SHP77 (cell line): ENCODE data around the gene LTB4R2.
A peak's percentile ranks its signal among the peaks of the same experiment; 100 is the strongest.

Experiments
- DNase-seq, 2 experiments: peaks; one replicate each; lab custom pipeline; 2025; lab: John Stamatoyannopoulos, UW

LTB4R2 gene

DNA sequence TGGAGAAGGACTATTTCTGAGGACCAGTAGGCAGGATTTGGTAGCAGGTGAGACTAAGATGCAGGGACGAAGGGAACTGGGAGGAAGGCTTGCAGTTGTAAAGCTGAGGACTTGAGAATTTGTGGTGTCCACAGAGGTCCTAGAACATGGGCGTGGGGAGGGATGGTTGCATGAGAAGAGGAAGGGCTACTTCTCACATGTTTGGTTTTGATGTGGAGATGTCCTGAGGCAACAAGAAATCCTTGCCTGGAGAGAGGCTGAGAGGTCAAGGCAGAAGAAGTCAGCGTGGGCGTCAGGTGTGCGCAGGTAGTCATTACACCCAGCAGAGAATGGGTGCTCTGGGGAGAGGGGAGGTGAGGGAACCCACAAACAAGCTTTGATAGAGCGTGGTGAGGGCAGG is 32.9 kb upstream of the LTB4R2 start:
- no peak for DNase-seq

DNA sequence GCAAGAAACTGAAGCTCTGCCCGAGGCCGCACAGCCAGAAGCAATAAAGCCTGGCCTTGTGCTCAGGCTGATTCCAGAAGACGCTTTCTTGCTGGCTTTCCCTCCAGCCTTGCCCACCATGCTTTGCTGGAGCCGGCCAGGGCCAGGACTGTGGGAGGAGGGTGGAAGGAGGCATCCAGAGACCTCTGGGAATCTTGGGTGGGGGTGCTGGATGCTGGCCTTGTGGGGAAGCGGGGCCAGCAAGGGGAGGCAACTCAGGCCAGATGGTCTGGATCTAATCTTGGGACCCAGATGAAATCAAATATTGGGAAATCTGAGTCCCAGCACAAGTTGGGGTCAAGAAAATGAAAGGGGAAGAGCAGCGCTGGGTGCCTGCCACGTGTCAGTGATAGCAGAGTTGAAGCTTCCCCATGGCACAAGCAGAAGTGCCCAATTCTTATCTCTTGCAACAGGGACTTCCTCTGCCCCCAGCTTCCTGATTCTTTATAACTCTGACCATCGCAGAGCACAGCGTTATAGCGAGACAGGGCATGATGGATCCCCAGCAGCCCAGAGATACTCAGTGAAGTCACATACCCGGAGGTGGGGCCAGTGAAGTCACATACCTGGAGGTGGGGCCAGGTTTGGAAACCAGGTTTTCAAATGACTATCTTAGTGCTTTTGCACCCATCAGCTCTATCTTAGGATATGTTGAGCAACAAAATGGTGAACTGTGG is 32.2 kb upstream of the LTB4R2 start:
- DNase-seq = no peak

DNA sequence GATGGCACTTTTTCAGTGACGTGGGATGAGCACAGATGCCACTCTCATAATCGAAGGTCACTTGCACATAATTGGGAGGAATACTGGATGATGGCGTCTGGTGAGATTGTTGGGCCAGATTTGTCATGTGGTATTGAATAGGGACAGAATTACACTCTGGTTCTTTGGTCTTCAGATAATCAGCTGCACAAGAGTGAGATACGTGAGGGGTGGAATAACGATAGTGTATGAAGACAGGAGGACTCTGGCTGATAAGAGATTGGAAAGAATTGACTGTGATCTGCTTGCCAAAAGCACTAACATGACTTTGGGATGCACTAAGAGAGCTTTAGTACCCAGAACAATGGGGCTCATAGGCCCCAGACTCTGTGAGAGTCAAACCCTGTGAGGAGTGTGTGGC is 31.5 kb upstream of the LTB4R2 start:
- no peak for DNase-seq

DNA sequence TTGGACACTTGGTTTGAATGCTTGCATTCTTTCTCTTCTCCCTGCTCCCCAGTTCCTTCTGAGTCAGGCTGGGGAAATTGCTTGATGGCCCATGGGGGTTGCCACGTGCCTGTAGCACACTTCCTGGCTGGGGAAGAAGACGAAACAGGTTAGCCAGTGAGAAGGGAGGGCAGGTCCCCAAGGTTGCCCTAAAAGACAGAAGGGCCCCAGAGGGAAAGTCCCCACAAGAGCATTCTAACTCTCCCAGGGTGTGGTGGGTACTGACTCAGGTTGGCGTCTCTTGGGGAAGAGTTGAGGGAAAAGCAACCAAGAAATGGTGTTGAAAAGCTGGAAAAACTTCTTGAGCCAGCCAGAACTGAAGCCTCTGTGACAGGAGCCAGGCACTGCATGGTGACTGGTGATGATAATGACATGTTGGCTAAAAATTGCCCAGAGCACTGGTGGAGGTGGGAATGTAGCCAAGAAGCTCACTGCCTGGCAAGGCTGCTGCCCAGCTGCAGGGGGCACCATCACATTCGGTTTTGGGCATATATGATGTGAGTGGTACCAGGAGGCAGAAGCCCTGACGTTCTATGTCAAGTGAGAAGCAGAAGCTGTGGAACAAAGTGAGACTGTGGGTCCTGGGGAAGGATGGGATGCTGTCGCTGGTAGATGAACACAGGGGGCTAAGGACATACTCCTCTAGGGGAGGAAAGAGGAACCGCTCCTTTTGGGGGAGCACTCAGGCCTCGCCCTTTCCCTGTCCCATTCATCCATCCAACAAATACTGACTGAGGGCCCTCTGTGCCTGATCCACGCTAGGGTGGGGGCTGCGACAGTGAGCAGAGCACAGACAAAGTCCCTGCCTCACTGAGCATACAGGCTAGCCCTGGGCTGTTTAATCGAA is 30.4 kb upstream of the LTB4R2 start:
- no peak for DNase-seq

DNA sequence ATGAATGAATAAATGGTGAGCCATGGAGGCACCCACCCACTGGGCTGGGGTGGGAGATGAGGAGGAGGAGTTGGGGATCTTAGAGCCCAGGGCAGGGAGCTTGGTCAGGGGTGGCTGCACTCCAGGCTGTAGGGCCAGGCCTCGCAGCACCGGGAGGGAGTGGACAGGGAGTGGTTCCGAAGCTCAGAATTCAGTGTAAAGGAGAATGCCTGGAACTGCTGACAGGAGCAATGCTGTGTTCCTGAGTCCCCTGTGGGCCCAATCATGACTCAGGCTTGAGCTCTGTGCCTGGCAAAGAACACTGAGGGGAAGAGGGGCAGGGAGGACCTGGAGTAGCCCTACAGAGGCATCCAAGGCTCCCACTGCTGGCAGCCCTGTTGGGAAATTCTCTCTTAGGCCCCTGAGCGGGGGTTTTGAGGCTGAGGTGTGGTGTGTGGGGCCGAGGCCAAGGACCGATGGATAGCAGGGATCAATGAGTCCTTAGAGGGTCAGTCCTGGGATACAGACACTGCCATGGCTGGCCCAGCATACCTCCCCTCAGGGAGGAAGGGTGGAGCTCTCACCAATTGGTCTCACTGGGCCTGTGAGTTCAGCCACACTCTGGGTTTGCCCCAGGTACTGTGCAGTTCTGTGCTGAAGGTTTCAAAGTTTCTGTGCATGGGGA is 29.0 kb upstream of the LTB4R2 start:
- DNase-seq = no peak

DNA sequence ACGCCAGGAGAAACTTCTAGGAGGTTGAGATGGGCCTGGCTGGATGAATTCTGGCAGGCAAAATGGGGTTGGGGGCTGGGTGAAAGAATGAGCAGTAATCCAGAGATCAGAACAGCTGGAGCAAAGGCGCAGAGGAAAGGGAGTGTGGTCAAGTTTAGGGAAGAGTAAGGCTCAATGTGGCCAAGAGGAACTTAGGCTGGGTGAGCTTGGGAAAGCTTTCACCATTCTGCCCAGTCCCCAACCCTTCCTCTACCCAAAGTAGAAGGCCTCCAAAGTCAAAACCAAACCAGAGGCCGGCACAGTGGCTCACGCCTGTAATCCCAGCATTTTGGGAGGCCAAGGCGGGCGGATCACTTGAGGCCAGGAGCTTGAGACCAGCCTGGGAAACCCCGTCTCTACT is 28.3 kb upstream of the LTB4R2 start:
- no peak for DNase-seq

DNA sequence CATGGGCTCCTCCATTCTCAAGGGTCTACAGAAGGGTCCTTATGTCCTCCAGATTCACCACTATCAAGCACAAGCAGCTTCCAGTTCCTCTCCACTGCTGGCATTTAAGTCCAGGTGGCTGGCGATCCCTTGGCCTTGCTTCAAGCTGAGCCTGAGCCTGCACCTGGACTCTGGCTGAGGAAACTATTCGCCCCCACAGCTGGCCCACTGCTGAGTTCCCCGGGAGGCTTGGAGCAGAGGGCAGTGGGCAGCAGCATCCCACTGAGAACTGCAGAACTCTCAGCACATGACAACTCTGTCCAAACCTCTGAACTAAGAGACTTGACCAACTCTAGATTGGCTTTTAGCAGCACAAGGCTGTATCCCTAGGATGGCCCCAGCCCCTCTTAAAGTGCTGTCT is 27.2 kb upstream of the LTB4R2 start:
- no peak for DNase-seq

DNA sequence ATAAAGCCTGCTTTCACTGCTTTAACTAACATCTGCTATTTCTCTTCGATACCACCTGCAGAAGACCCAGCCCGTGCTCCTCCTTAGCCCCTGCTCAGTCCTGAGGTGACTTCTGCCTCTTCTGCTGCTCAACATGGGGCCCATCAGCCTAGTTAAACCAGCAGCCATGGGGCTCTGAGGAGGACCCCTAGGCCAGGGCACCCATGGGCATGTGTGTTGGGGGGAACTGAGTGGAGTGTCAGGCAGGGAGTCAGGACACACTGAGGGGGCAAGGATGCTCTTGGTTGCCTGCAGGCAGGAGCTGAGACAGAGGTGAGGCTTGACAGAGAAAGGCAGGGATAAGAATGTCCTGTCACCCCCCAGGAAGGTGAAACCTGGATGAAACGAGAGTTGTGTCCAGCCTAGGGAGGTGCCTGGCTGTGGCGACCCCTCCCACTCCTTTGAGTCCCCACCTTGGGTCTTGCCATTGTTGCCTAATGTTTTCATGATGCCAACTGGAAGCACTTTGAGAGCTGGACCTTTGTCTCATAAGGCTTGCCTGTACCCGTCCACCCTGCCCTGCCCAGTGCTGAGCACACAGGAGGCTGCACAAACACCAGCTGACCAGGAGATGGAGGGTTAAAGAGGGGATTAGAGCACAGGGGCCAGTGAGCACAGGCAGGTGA is 26.0 kb upstream of the LTB4R2 start:
- no peak for DNase-seq

DNA sequence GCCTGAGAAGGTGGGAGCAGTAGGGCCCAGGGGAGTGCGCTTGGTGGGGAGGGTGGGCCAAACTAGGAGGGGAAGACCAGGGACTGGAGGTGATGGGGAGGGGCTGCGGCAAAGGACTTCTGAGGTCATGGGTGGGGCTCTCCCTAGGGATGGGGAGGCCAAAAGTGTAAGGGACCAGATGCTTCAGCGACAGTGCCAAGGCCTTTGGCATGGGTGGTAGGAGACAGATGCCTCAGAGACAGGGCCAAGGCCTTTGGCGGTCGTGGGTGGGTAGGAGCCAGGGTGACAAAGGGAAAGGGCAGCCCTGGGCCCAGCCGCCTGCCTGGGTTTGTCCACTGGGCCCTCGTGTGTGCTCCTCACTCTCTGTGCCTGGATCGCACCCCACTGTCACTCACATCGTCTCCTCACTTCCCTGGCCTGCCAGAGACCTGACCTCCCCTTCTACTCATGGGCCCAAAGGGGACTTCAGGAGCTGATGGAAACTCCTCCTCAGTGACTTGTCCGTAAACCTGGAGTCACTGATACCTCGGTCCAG is 25.4 kb upstream of the LTB4R2 start:
- no peak for DNase-seq

DNA sequence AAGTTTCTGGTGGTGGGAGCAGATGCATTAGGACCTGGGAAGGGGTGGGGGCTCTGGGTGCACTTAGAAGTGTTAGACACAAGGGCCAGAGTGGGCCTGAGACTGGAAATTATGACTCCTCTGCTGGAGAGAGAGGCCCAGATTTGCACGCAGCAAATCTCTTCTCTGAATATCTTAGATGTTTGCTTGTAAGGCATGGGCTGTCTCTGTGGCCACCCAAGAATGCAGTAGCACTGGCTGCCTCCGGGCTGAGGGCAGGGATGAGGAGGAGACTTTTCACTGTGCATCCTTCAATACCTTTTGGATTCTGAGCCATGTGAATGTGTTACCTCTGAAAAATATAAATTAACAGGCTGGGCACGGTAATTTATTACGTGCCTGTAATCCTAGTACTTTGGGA is 24.6 kb upstream of the LTB4R2 start:
- no peak for DNase-seq

DNA sequence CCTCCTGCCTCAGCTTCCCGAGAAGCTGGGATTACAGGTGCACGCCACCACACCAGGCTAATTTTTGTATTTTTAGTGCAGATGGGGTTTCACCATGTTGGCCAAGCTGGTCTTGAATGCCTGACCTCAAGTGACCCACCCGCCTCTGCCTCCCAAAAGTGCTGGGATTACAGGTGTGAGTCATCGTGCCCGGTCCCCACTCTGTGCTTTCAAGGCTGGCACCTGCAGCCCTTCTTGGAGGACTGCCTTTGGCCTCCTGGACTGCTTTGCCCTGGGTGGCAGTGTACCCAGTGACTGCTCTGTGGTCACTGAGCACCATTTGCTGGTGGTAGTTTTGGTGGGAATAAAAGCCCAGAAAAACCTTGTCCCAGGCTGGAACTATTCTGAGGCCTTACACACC is 22.9 kb upstream of the LTB4R2 start:
- DNase-seq = no peak

DNA sequence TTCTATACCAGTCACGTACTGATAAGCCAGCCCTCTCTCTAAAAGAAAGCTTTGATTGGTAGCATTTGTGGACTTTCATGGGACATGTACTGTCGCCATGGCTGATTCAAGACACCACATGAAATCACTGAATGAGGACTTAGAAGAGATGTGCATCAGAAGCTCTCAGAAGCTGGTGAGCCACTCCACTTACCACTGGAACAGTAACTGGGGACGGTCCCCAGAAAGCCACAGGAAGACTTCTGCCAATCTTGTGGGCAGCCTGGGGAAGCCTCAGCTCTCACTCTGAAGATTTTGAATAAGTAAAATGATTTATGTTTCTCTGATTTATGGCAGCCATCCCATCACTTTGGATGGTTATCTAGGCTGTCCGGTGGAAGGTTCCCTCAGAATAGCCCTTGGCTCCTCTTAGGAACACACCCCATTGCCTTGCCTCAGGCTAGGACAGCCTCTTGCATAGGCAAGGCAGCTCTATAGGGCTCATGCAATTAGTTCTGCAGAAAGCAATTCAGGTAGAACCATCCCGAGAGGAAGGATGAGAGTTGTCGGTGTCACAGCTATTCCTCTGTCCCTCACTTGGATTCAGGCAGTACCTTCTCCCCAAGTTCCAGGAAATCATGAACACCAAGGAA is 20.2 kb upstream of the LTB4R2 start:
- DNase-seq = no peak

DNA sequence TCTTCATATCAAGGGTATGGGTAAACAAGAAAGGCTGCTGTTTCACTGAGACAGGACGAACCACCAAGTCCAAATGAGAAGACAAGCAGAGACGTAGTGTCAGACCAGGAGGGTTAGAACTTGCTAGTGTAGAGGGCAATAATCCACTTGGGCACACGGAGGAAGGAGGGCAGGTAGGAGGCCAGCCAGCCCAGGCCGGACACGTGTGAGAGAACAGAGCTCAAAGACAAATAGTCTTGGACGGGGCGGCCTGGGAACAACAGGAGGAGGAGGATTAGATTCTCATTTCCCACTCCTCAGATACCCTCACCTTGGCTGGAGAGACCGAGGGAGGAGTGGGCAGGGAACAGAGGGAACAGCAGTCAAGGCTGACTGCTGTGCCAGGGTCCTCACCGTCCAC is 19.2 kb upstream of the LTB4R2 start:
- no peak for DNase-seq

DNA sequence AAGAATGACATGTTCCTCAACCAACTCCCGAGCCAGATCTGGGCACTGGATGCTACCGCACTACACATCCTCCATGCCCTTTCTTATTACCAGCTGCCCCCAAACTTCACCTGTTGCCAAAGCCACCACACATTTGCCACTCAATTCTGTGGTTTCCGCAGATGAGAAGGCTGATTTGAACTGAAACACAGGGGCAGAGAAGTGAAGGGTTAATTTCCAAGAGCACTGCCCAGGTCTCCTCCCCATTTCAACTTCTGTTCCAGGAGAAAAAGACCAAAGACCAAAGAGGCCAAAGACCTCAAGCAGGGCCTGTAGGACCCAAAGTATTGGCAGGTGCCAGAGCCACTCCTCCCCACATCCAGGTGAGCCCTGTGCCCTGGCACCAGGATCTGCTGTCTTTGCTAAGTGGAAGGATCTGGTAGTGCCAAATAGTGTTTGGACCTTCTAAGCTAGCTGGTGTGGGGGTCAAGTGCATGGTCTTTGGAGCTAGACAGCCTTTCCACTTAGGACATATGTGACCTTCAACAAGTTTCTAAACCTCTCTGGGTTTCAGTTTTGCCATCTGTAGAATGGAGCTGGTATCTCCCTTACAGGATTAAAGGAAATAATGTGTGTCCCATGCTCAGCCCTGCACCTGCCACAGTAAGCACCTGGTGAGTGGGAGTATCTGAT is 18.4 kb upstream of the LTB4R2 start:
- DNase-seq = no peak

DNA sequence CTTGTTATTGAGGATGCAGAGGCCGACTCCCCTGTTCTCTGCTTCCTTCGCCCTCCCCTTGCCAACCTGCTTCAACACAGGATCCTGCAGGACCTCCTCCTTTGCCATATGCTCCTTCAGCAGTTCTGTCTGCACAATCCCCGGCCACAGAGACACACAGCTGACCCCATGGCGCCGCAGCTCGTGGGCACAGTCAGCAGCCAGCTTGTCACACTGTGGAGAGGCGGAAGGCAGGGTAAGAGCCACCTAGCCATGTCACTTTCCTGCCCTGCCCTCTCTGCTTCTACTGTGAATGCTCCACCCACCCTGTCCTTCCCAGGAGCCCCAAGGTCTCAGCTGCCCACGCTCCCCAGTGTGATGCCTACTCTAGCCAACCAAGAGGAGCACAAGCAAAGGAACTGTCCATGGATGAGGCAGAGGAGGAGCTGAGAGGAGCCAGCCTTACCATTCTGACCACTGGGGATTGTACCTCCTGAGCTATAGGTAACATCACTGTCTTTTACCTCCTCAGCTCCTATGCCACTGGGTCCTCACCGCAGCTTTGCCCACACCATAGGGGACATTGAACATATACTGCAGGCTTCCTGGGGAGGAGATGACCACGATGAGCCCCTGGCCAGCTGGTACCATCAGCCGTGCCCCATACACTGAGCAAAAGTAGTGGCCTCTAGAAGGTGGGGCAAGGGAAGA is 17.7 kb upstream of the LTB4R2 start:
- no peak for DNase-seq

DNA sequence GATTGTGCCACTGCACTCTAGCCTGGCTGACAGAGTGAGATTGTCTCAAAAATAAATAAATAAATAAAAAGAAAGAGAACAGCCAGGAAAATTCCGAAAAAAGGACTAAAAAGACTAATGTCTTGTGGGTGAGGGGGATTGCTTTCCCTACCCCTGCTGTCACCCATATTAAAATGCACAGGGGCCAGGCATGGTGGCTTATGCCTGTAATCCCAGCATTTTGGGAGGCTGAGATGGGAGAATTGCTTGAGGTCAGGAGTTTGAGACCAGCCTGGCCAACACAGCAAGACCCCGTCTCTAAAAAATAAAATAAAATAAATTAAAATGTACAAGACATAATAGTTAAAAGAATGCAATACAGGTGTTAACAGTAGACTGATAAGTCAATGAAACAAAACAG is 16.4 kb upstream of the LTB4R2 start:
- DNase-seq = no peak

DNA sequence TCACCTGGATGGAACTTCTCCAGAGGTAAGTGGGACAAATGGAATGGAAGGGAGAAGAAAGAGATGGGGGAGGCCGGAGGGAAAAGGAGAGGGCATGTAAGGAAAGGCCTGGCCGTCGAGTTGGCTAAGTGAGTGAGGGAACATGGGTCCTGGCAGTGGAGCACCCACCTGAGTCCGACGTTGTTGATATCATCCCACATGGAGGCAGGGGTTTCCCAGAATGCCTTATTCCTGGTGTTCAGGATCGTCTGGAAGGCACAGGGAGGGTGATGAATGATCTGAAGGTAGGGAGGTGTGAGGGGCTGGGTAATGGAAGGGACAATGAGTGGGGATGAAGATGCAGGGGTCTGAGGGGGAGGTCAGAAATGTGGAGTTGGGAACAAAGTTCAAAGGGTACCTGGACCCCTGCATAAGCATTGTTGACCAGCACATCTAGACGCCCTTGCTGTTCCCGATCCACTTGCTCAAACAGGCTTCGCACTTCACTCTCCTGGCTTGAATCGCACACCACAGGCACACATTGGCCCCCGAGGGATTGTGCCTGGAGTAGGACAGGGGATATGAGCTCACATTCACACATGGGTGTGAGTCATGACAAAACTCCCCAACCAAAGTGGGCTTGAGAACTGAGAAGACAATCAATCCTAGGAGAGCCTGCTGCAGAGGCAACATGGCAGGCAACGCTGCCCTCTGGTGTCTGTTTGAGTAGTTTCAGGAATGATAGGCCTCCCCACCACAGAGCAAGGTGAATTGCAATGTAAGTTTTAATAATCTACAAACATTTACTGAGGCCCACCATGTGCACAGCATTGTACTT is 13.4 kb upstream of the LTB4R2 start:
- DNase-seq = peak; percentile 71 to 75

DNA sequence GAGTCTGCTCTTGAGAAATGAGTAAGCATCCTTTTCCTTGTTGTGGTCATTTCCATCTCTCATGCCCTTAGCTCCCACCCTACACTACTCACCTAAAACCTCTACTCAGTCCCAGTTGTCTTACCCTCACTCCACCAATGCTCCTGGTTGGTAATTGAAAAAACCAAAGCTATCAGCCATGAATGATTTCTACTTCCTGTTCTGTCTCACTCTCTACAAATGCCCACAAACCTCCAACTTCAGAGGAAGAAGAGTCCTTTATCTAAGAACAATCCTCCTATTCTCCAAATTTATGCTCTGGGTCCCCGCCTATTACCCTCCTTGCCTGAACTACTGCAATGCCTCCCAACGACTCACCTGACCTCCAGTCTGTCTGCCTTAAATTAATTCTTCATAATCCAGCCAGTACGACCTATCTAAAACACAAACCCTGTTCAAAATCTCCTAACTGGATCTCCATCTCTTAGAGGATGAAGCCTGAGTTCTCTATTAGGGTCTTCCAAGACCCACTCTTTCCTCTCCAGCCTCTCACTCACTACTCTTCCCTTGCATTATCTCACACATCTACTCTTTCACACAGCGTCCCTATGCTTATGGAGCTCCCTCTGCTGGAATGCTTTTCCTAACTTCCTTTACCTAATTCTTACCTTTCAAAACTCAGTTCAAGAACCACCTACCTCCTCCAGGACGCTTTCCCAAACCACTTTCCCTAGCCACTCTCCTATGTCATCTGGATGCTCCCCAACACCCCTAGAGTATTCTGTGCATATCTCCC is 12.6 kb upstream of the LTB4R2 start:
- DNase-seq = peak; percentile 43 to 47

DNA sequence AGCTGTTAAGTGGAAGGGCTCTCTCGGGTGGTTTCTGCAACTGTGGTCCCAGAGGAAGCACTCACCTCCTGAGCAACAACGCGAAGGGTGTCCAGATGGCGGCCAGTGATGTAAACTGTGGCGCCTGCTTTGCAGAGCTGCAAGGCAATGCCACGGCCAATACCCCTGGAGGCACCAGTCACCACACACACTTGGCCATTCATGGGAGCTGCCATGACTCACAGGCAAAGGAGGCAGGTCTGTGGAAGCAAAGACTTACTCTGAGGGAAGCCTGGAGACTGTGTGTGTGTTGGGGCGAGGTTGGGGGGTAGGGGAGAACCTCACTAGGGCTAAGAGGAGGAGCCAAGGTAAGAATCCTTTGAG is 11.1 kb upstream of the LTB4R2 start:
- peak; percentile 9 to 31 for DNase-seq
